Neural progenitor cell (in vitro differentiated cells): ENCODE measurements around the gene GOLGB1. TPM values are rescaled to one million over a fixed set of nuclear protein-coding genes. Genes with fewer than 3 reads are reported as not detected.

Source experiments
- DNase-seq: peaks from one replicate; pipeline ENCODE4 v3.0.0-alpha.2; 2016; ENCODE audit warnings: low spot score
- H2AFZ ChIP-seq: fragments of 200-600 bp; sonication (generic); replicated peaks from 2 replicates; pipeline ENCODE4 v1.6.1; 2016; ENCODE audit warnings: antibody characterized with exemption
- H3F3A ChIP-seq: fragments of 200-600 bp; sonication (generic); 2 replicates; pipeline ENCODE4 v1.6.1; 2016; ENCODE audit warnings: antibody characterized with exemption, low read depth
- H3K27ac ChIP-seq: fragments of 200-600 bp; sonication (generic); 2 replicates; pipeline ENCODE4 v1.5.1; 2016; ENCODE audit warnings: mild to moderate bottlenecking
- H3K27me3 ChIP-seq: fragments of 200-600 bp; sonication (generic); 2 replicates; pipeline ENCODE4 v1.6.1; 2016; ENCODE audit warnings: mild to moderate bottlenecking, moderate library complexity
- H3K36me3 ChIP-seq: fragments of 200-600 bp; sonication (generic); 2 replicates; pipeline ENCODE4 v1.5.1; 2016
- H3K4me1 ChIP-seq: fragments of 200-600 bp; sonication (generic); 2 replicates; pipeline ENCODE4 v1.6.1; 2016; ENCODE audit warnings: mixed run types
- H3K4me2 ChIP-seq: fragments of 200-600 bp; sonication (generic); 2 replicates; pipeline ENCODE4 v1.6.1; 2016
- H3K4me3 ChIP-seq: fragments of 200-600 bp; sonication (generic); 2 replicates; pipeline ENCODE4 v1.5.1; 2016
- H3K79me2 ChIP-seq: fragments of 200-600 bp; sonication (generic); 2 replicates; pipeline ENCODE4 v1.6.1; 2016; ENCODE audit warnings: low read depth
- H3K9ac ChIP-seq: fragments of 200-600 bp; sonication (generic); 2 replicates; pipeline ENCODE4 v1.6.1; 2016
- H3K9me3 ChIP-seq: fragments of 200-600 bp; sonication (generic); 2 replicates; pipeline ENCODE4 v1.5.1; 2016; ENCODE audit warnings: low read depth
- H4K20me1 ChIP-seq: fragments of 200-600 bp; sonication (generic); 2 replicates; pipeline ENCODE4 v1.6.1; 2016; ENCODE audit warnings: low read depth
- H3K27ac Mint-ChIP-seq: 3 replicates; pipeline ENCODE4 v1.8.0; 2021; ENCODE audit warnings: mixed read lengths
- H3K27me3 Mint-ChIP-seq: 2 replicates; pipeline ENCODE4 v1.8.0; 2022; ENCODE audit warnings: low read depth, mild to moderate bottlenecking, inconsistent platforms, moderate library complexity, mixed read lengths; ENCODE audit not compliant: insufficient read depth
- H3K36me3 Mint-ChIP-seq: 3 replicates; pipeline ENCODE4 v1.8.0; 2021; ENCODE audit warnings: mixed read lengths
- H3K4me1 Mint-ChIP-seq: 3 replicates; pipeline ENCODE4 v1.8.0; 2021; ENCODE audit warnings: mixed read lengths
- H3K4me3 Mint-ChIP-seq: 3 replicates; pipeline ENCODE4 v1.8.0; 2021; ENCODE audit warnings: mild to moderate bottlenecking, moderate library complexity, mixed read lengths
- H3K9me3 Mint-ChIP-seq: 3 replicates; pipeline ENCODE4 v1.8.0; 2020; ENCODE audit warnings: mixed read lengths
- EZH2 ChIP-seq: fragments of 200-600 bp; sonication (generic); IDR thresholded peaks from 2 replicates; pipeline ENCODE4 v1.6.1; 2017; ENCODE audit warnings: antibody characterized with exemption, mild to moderate bottlenecking, moderate library complexity
- EZH2phosphoT487 ChIP-seq: fragments of 200-600 bp; sonication (generic); IDR thresholded peaks from 2 replicates; pipeline ENCODE4 v1.6.1; 2017; ENCODE audit warnings: antibody characterized with exemption
- total RNA-seq: library from RNA; depleted of rRNA; stranded (reverse); fragments of >200 nt; gene quantifications from 2 replicates; pipeline ENCODE4 v1.2.3, GENCODE V29; 2015; ENCODE audit warnings: low replicate concordance
- TF ChIP-seq, protein P1 (sequence below): fragments of 200-600 bp; sonication (generic); IDR thresholded peaks from 2 replicates; pipeline ENCODE4 v1.5.1; 2017; ENCODE audit warnings: antibody characterized with exemption, mild to moderate bottlenecking

The GOLGB1 gene
- total RNA-seq, 1 donor from 2014 or later = 52.5 TPM

GRCh38 chr3:121740896-121741295 lies 8.6 kb downstream of the GOLGB1 start:
- Mint-ChIP-seq H3K4me1 (no peaks in the 10 kb centered on the region), H3K9me3 (peaks cover 6% of the 10 kb centered on the region), H3K27me3 (no peaks in the 10 kb centered on the region), H3K27ac (no peak overlapping the region), H3K36me3 (peaks cover 17% of the 10 kb centered on the region), H3K4me3 (no peak overlapping the region)
- no peak overlapping the region for H3K4me3 ChIP-seq
- H3K27ac ChIP-seq = no peak overlapping the region
- no peaks in the 10 kb centered on the region for H3K9me3 ChIP-seq
- peaks cover 98% of the 10 kb centered on the region for H3K79me2 ChIP-seq
- no peaks in the 10 kb centered on the region for H3K27me3 ChIP-seq
- no peaks in the 10 kb centered on the region for H3K36me3 ChIP-seq
- H3K4me2 ChIP-seq = no peak overlapping the region
- no peak overlapping the region for H3K9ac ChIP-seq
- TF ChIP-seq, protein P1, sequence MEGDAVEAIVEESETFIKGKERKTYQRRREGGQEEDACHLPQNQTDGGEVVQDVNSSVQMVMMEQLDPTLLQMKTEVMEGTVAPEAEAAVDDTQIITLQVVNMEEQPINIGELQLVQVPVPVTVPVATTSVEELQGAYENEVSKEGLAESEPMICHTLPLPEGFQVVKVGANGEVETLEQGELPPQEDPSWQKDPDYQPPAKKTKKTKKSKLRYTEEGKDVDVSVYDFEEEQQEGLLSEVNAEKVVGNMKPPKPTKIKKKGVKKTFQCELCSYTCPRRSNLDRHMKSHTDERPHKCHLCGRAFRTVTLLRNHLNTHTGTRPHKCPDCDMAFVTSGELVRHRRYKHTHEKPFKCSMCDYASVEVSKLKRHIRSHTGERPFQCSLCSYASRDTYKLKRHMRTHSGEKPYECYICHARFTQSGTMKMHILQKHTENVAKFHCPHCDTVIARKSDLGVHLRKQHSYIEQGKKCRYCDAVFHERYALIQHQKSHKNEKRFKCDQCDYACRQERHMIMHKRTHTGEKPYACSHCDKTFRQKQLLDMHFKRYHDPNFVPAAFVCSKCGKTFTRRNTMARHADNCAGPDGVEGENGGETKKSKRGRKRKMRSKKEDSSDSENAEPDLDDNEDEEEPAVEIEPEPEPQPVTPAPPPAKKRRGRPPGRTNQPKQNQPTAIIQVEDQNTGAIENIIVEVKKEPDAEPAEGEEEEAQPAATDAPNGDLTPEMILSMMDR = no peak
- TF ChIP-seq EZH2phosphoT487 (no peak), EZH2 (no peak)
- H2AFZ ChIP-seq = no peak overlapping the region
- peaks cover 6% of the 10 kb centered on the region for H3F3A ChIP-seq
- peaks cover 17% of the 10 kb centered on the region for H4K20me1 ChIP-seq
- peaks cover 4% of the 10 kb centered on the region for H3K4me1 ChIP-seq
- no peak for DNase-seq

- Histone ChIP-seq H3F3A (no peaks in the 10 kb centered on the region), H3K79me2 (peaks cover 99% of the 10 kb centered on the region), H3K4me1 (peaks cover 4% of the 10 kb centered on the region), H2AFZ (no peak overlapping the region), H3K27me3 (no peaks in the 10 kb centered on the region), H3K27ac (no peak overlapping the region), H3K9ac (no peak overlapping the region), H3K4me3 (no peak overlapping the region), H4K20me1 (peaks cover 11% of the 10 kb centered on the region), H3K36me3 (no peaks in the 10 kb centered on the region), H3K4me2 (no peak overlapping the region), H3K9me3 (no peaks in the 10 kb centered on the region)
- TF ChIP-seq EZH2 = no peak
- TF ChIP-seq EZH2phosphoT487 = no peak
- TF ChIP-seq, protein P1 = no peak
- Mint-ChIP-seq H3K4me3 (no peak overlapping the region), H3K36me3 (peaks cover 17% of the 10 kb centered on the region), H3K4me1 (no peaks in the 10 kb centered on the region), H3K27ac (no peak overlapping the region), H3K9me3 (peaks cover 6% of the 10 kb centered on the region), H3K27me3 (no peaks in the 10 kb centered on the region)
- DNase-seq = no peak
These were observed 9.6 kb downstream of the GOLGB1 start for GRCh38 chr3:121739902-121740301.

DNA sequence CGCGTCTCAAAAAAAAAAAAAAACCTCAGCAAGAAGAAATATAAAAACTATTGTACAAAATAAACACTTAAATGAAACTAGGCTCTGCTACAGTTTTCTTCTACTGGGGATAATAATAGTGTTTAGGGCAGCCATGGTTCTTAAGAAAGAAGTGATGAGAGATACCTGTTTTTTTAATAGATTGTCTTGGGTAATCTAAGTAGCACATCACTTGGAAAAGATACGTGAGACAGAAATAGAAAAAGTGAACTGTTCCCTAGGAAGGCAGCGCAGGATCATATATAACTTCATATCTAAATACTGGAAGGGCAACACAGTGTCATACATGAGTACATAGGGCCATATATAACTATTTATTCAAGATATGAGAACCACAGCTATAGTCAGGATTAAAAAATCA lies 11.9 kb downstream of the GOLGB1 start:
- Mint-ChIP-seq H3K4me1 (no peaks in the 10 kb centered on the region), H3K27me3 (no peaks in the 10 kb centered on the region), H3K36me3 (peaks cover 10% of the 10 kb centered on the region), H3K9me3 (peaks cover 4% of the 10 kb centered on the region), H3K27ac (no peak overlapping the region), H3K4me3 (no peak overlapping the region)
- no peaks in the 10 kb centered on the region for H3K9me3 ChIP-seq
- no peak overlapping the region for H3K4me2 ChIP-seq
- H3K27me3 ChIP-seq = no peaks in the 10 kb centered on the region
- peaks cover 98% of the 10 kb centered on the region for H3K79me2 ChIP-seq
- no peaks in the 10 kb centered on the region for H3F3A ChIP-seq
- TF ChIP-seq, protein P1 = no peak
- TF ChIP-seq EZH2phosphoT487 (no peak), EZH2 (no peak)
- no peak for DNase-seq
- no peak overlapping the region for H2AFZ ChIP-seq
- peaks cover 8% of the 10 kb centered on the region for H4K20me1 ChIP-seq
- no peak overlapping the region for H3K27ac ChIP-seq
- no peak overlapping the region for H3K4me3 ChIP-seq
- H3K9ac ChIP-seq = no peak overlapping the region
- peaks cover 4% of the 10 kb centered on the region for H3K4me1 ChIP-seq
- no peaks in the 10 kb centered on the region for H3K36me3 ChIP-seq
